Osteoblast (primary cell): ENCODE results near the gene CNDP1. TPM values are rescaled to one million over a fixed set of nuclear protein-coding genes. Genes with fewer than 3 reads are reported as not detected.

Experiments used
- DNase-seq: peaks from one replicate; pipeline ENCODE4 v3.0.0; 2011; ENCODE audit warnings: low spot score, mixed read lengths; ENCODE audit not compliant: insufficient read length; ENCODE audit errors: missing footprints
- H2AFZ ChIP-seq: 2 replicates; pipeline ENCODE4 v1.6.0; 2011; ENCODE audit warnings: mild to moderate bottlenecking, low read length
- H3K27ac ChIP-seq: 2 replicates; pipeline ENCODE4 v1.5.1; 2011; ENCODE audit warnings: mild to moderate bottlenecking, low read depth, low read length, moderate library complexity
- H3K27me3 ChIP-seq: 2 replicates; pipeline ENCODE4 v1.6.0; 2012; ENCODE audit warnings: mild to moderate bottlenecking, control low read depth, inconsistent platforms, low read length, moderate library complexity; ENCODE audit not compliant: insufficient read depth
- H3K36me3 ChIP-seq: 2 replicates; pipeline ENCODE4 v1.5.1; 2011; ENCODE audit warnings: mild to moderate bottlenecking, low read length, control low read depth, moderate library complexity; ENCODE audit not compliant: insufficient read depth
- H3K4me1 ChIP-seq: 2 replicates; pipeline ENCODE4 v1.5.1; 2011; ENCODE audit warnings: mild to moderate bottlenecking, low read length, control low read depth, moderate library complexity; ENCODE audit not compliant: insufficient read depth
- H3K4me2 ChIP-seq: 2 replicates; pipeline ENCODE4 v1.6.0; 2011; ENCODE audit warnings: mild to moderate bottlenecking, low read length; ENCODE audit not compliant: insufficient read depth
- H3K4me3 ChIP-seq: fragments of 200-600 bp; sonication (generic); 3 replicates; pipeline ENCODE4 v1.5.1; 2012; ENCODE audit warnings: mild to moderate bottlenecking, low read length, inconsistent platforms; ENCODE audit not compliant: insufficient read depth
- H3K79me2 ChIP-seq: 2 replicates; pipeline ENCODE4 v1.6.0; 2012; ENCODE audit warnings: mild to moderate bottlenecking, low read length, control low read depth, inconsistent platforms; ENCODE audit not compliant: insufficient read depth
- H3K9me3 ChIP-seq: 2 replicates; pipeline ENCODE4 v1.5.1; 2011; ENCODE audit warnings: low read depth, low read length, control low read depth
- H4K20me1 ChIP-seq: 2 replicates; pipeline ENCODE4 v1.6.0; 2012; ENCODE audit warnings: mild to moderate bottlenecking, low read length, control low read depth; ENCODE audit not compliant: insufficient read depth
- total RNA-seq: library from RNA; depleted of rRNA; stranded (reverse); fragments of >200 nt; gene quantifications from 2 replicates; pipeline ENCODE4 v1.2.3, GENCODE V29; 2012
- TF ChIP-seq, protein P1 (sequence below): IDR thresholded peaks from 2 replicates; pipeline ENCODE4 v1.5.1; 2011; ENCODE audit warnings: mild to moderate bottlenecking, low read depth, low read length, moderate library complexity; ENCODE audit errors: extremely low read depth

Gene CNDP1
- total RNA-seq, 1 donor = not detected

- no peaks in the 10 kb centered on the region for H3K9me3 ChIP-seq
- H3K36me3 ChIP-seq = no peaks in the 10 kb centered on the region
- no peaks in the 10 kb centered on the region for H3K4me1 ChIP-seq
- no peak for DNase-seq
- no peak overlapping the region for H3K27ac ChIP-seq
- TF ChIP-seq, protein P1, sequence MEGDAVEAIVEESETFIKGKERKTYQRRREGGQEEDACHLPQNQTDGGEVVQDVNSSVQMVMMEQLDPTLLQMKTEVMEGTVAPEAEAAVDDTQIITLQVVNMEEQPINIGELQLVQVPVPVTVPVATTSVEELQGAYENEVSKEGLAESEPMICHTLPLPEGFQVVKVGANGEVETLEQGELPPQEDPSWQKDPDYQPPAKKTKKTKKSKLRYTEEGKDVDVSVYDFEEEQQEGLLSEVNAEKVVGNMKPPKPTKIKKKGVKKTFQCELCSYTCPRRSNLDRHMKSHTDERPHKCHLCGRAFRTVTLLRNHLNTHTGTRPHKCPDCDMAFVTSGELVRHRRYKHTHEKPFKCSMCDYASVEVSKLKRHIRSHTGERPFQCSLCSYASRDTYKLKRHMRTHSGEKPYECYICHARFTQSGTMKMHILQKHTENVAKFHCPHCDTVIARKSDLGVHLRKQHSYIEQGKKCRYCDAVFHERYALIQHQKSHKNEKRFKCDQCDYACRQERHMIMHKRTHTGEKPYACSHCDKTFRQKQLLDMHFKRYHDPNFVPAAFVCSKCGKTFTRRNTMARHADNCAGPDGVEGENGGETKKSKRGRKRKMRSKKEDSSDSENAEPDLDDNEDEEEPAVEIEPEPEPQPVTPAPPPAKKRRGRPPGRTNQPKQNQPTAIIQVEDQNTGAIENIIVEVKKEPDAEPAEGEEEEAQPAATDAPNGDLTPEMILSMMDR = no peak
- no peak overlapping the region for H3K4me3 ChIP-seq
- H3K4me2 ChIP-seq = no peak overlapping the region
- H2AFZ ChIP-seq = no peak overlapping the region
- H4K20me1 ChIP-seq = no peaks in the 10 kb centered on the region
- peaks cover 5% of the 10 kb centered on the region for H3K27me3 ChIP-seq
- no peaks in the 10 kb centered on the region for H3K79me2 ChIP-seq
Observed at GRCh38 chr18:74533666-74534065, 634 bp upstream of the CNDP1 start.

- Histone ChIP-seq H3K79me2 (no peaks in the 10 kb centered on the region), H3K4me2 (no peak overlapping the region), H3K9me3 (no peaks in the 10 kb centered on the region), H4K20me1 (no peaks in the 10 kb centered on the region), H3K36me3 (no peaks in the 10 kb centered on the region), H3K27me3 (no peaks in the 10 kb centered on the region), H3K4me1 (no peaks in the 10 kb centered on the region), H3K4me3 (no peak overlapping the region), H2AFZ (no peak overlapping the region), H3K27ac (no peak overlapping the region)
- DNase-seq = no peak
- TF ChIP-seq, protein P1 = no peak
Observed at GRCh38 chr18:74534981-74535649, 815 bp downstream of the CNDP1 start.

DNA sequence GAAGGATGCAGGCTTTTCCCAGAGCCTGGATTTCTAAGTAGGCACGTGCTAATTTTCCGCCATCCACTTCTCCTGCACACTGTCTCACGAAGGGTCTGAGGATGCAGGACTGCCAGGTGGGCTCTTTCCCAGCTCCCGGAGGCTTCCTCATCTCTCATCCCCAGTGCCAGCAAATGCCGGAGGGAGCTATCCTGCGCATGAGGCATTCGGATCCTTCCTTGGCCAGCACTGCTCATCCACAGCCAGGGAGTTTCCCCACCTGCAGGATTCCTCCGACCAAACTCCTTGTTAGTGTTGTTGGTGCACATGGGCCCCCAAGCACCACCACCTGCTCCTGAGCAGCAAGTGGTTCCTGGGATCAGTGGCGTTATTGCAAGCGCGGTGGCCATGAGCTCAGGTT lies 5.0 kb downstream of the CNDP1 start:
- Histone ChIP-seq H3K4me3 (no peak overlapping the region), H3K79me2 (no peaks in the 10 kb centered on the region), H3K27me3 (peaks cover 3% of the 10 kb centered on the region), H2AFZ (no peak overlapping the region), H3K36me3 (no peaks in the 10 kb centered on the region), H3K9me3 (no peaks in the 10 kb centered on the region), H3K4me2 (no peak overlapping the region), H3K4me1 (no peaks in the 10 kb centered on the region), H4K20me1 (no peaks in the 10 kb centered on the region), H3K27ac (no peak overlapping the region)
- no peak for DNase-seq
- TF ChIP-seq, protein P1 = no peak

- TF ChIP-seq, protein P1 = no peak
- Histone ChIP-seq H3K79me2 (no peaks in the 10 kb centered on the region), H3K27ac (no peak overlapping the region), H3K4me2 (no peak overlapping the region), H2AFZ (no peak overlapping the region), H3K27me3 (peaks cover 3% of the 10 kb centered on the region), H4K20me1 (no peaks in the 10 kb centered on the region), H3K36me3 (no peaks in the 10 kb centered on the region), H3K4me3 (no peak overlapping the region), H3K4me1 (no peaks in the 10 kb centered on the region), H3K9me3 (no peaks in the 10 kb centered on the region)
- no peak for DNase-seq
Observed at GRCh38 chr18:74540652-74541421, 6.5 kb downstream of the CNDP1 start.
